PC-3 (cell line): ENCODE results near the gene THOC5.

Source experiments
- CTCF ChIP-seq: fragments of 300-600 bp; sonication (generic); conservative IDR thresholded peaks from 2 replicates; pipeline ENCODE4 v1.5.1; 2017; ENCODE audit warnings: antibody characterized with exemption, low read depth, mild to moderate bottlenecking, low read length
- EZH2 ChIP-seq: fragments of 300-600 bp; sonication (generic); IDR thresholded peaks from one replicate; pipeline ENCODE4 v1.6.1; 2017; ENCODE audit warnings: antibody characterized with exemption, mild to moderate bottlenecking, low read length; ENCODE audit not compliant: unreplicated experiment
- EZH2phosphoT487 ChIP-seq: fragments of 300-600 bp; sonication (generic); IDR thresholded peaks from 2 replicates; pipeline ENCODE4 v1.6.1; 2018; ENCODE audit warnings: mild to moderate bottlenecking, antibody characterized with exemption, low read length, borderline replicate concordance

- TF ChIP-seq CTCF: no peak
- no peak for TF ChIP-seq EZH2
- no peak for TF ChIP-seq EZH2phosphoT487
Measured at GRCh38 chr22:29512031-29512430, 41.5 kb downstream of the THOC5 start.
